GM12892 (cell line): Measurements from ENCODE around the gene FANCL.

ENCODE experiments used
- POLR2A ChIP-seq: IDR thresholded peaks from 2 replicates; pipeline ENCODE4 v1.6.1; 2011; ENCODE audit warnings: low read depth, low read length, control low read depth
- POLR2AphosphoS5 ChIP-seq: IDR thresholded peaks from 2 replicates; pipeline ENCODE4 v1.6.1; 2011; ENCODE audit warnings: low read depth, low read length, control low read depth
- TAF1 ChIP-seq: IDR thresholded peaks from 2 replicates; pipeline ENCODE4 v1.6.1; 2011; ENCODE audit warnings: low read depth, mild to moderate bottlenecking, control low read depth, low read length, borderline replicate concordance

DNA sequence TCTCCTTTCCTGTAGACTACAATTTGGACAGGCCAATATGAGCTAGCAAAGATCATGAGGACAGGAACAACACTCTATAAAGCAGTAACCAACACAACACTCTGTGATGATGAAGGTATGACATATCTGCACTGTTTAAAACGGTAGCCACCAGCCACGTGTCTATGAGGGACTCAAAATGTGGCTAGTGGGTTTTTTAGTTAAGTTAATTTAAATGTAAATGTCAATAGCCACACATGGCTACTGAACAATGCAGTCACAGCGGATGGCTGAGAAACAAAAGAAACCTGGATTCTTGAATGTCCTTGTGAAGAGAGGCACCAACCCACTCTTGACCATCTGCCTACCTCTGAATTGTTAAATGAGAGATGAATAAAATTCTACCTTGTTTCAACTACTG lies 33.9 kb downstream of the FANCL start:
- TF ChIP-seq POLR2A (no peak), POLR2AphosphoS5 (no peak), TAF1 (no peak)
